Measurements from ENCODE around the gene FLT3LG. TPM values are rescaled to one million over a fixed set of nuclear protein-coding genes. Genes with fewer than 3 reads are reported as not detected.

The FLT3LG gene
- total and polyA plus RNA-seq, 9 of the 15 experiments (the other 6 are each of a cell fraction or from before 2014, with no cell fraction given), result 0.31 to 6.4 (median 1.1) TPM

DNA sequence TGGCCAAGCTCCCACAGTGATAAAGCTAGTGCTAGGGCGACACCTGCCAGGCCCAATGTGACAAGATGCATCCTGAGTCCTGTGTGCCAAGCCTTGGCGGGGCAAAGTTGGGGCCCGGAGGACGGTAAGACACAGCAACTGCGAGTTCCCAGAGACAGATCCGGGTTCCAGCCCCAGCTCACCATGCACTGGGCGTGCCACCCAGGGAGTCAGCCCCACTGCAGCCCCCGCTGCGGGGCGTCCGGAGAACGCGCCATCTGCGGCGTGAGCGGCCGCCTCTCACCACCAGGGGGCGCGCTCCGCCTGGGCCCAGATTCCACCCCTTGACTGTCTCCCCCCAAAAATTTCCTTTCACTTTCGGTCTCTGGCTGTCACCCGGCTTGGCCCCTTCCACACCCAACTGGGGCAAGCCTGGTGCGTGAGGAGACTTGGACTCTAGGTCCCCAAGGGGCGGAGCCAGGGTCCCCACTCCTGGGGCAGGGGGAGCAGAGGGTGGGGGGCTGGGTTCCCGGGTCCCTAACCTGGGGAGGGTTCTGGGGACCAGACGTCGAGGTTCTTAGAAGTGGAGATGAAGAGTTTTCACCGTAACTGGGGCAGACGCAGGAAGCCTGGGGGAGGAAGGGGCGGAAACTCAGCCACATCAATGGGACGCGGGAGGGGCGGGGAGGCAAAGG, at the start of gene FLT3LG (continued):
- no peak for TF ChIP-seq NR4A1 (CRISPR knock-in tag; IDR thresholded peaks at IDR 0.05)
- 0 out of 2 replicates have a peak, but pooled peaks have one; percentile 48 for TF ChIP-seq NR4A1 (tag; IDR thresholded peaks at IDR 0.05)
- TF ChIP-seq, protein P1, sequence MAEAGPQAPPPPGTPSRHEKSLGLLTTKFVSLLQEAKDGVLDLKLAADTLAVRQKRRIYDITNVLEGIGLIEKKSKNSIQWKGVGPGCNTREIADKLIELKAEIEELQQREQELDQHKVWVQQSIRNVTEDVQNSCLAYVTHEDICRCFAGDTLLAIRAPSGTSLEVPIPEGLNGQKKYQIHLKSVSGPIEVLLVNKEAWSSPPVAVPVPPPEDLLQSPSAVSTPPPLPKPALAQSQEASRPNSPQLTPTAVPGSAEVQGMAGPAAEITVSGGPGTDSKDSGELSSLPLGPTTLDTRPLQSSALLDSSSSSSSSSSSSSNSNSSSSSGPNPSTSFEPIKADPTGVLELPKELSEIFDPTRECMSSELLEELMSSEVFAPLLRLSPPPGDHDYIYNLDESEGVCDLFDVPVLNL (CRISPR knock-in tag; IDR thresholded peaks at IDR 0.05; ENCODE audit: low read depth), result no peak
- TF ChIP-seq CBFA2T2 (conservative IDR thresholded peaks at IDR 0.05), result no peak
- TF ChIP-seq BACH1 (tag; IDR thresholded peaks at IDR 0.05), result no peak
- TF ChIP-seq MED1 (CRISPR knock-in tag; IDR thresholded peaks at IDR 0.05; ENCODE audit: borderline replicate concordance), result no peak
- TF ChIP-seq, protein P2, sequence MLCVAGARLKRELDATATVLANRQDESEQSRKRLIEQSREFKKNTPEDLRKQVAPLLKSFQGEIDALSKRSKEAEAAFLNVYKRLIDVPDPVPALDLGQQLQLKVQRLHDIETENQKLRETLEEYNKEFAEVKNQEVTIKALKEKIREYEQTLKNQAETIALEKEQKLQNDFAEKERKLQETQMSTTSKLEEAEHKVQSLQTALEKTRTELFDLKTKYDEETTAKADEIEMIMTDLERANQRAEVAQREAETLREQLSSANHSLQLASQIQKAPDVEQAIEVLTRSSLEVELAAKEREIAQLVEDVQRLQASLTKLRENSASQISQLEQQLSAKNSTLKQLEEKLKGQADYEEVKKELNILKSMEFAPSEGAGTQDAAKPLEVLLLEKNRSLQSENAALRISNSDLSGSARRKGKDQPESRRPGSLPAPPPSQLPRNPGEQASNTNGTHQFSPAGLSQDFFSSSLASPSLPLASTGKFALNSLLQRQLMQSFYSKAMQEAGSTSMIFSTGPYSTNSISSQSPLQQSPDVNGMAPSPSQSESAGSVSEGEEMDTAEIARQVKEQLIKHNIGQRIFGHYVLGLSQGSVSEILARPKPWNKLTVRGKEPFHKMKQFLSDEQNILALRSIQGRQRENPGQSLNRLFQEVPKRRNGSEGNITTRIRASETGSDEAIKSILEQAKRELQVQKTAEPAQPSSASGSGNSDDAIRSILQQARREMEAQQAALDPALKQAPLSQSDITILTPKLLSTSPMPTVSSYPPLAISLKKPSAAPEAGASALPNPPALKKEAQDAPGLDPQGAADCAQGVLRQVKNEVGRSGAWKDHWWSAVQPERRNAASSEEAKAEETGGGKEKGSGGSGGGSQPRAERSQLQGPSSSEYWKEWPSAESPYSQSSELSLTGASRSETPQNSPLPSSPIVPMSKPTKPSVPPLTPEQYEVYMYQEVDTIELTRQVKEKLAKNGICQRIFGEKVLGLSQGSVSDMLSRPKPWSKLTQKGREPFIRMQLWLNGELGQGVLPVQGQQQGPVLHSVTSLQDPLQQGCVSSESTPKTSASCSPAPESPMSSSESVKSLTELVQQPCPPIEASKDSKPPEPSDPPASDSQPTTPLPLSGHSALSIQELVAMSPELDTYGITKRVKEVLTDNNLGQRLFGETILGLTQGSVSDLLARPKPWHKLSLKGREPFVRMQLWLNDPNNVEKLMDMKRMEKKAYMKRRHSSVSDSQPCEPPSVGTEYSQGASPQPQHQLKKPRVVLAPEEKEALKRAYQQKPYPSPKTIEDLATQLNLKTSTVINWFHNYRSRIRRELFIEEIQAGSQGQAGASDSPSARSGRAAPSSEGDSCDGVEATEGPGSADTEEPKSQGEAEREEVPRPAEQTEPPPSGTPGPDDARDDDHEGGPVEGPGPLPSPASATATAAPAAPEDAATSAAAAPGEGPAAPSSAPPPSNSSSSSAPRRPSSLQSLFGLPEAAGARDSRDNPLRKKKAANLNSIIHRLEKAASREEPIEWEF (CRISPR knock-in tag; IDR thresholded peaks at IDR 0.05), result no peak
- TF ChIP-seq, protein P3, sequence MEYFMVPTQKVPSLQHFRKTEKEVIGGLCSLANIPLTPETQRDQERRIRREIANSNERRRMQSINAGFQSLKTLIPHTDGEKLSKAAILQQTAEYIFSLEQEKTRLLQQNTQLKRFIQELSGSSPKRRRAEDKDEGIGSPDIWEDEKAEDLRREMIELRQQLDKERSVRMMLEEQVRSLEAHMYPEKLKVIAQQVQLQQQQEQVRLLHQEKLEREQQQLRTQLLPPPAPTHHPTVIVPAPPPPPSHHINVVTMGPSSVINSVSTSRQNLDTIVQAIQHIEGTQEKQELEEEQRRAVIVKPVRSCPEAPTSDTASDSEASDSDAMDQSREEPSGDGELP (CRISPR knock-in tag; IDR thresholded peaks at IDR 0.05; ENCODE audit: borderline replicate concordance), result peak; percentile 86
- no peak for TF ChIP-seq ZKSCAN8 (CRISPR knock-in tag; IDR thresholded peaks at IDR 0.05)
- no peak for TF ChIP-seq ZFP30 (CRISPR knock-in tag; IDR thresholded peaks at IDR 0.05; ENCODE audit: borderline replicate concordance)
- no peak for TF ChIP-seq NFYB (IDR thresholded peaks at IDR 0.05; ENCODE audit: extremely low read depth, insufficient read length)
- no peak for TF ChIP-seq KDM1A (IDR thresholded peaks at IDR 0.05)
